Measurements from ENCODE around the gene CTNND1. TPM values are rescaled to one million over a fixed set of nuclear protein-coding genes. Genes with fewer than 3 reads are reported as not detected.

CTNND1 gene
- total RNA-seq, 2 donors from 2014 or later, result 375 to 416 TPM

DNA sequence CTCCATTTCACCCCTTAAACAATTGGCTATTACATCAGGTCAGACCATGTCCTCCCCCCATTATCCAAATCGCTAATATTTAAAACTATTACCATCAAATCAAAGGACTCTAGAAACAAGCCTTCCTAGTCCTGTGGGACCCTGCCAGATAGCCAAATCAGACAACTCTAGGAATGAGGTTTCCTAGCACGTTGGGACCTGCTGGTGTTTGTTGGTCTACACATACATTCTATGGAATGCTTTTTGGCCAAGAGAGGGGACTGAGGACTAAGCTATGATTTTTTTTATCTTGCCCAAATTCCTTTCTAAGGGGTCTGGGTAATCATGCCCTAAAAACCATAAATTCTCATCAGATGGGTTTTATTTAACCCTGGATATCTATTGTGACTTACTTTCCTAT is 34.4 kb upstream of the CTNND1 start:
- H3K4me1 ChIP-seq, result no peaks in the 10 kb centered on the region
- H3K9ac ChIP-seq (ENCODE audit: low read depth in 2 of 2, low read length in 2 of 2), result no peak overlapping the region
- no peaks in the 10 kb centered on the region for H3K27me3 ChIP-seq
- H3K36me3 ChIP-seq, result no peaks in the 10 kb centered on the region
- H3K9me3 ChIP-seq, result no peaks in the 10 kb centered on the region
- TF ChIP-seq, protein P1, sequence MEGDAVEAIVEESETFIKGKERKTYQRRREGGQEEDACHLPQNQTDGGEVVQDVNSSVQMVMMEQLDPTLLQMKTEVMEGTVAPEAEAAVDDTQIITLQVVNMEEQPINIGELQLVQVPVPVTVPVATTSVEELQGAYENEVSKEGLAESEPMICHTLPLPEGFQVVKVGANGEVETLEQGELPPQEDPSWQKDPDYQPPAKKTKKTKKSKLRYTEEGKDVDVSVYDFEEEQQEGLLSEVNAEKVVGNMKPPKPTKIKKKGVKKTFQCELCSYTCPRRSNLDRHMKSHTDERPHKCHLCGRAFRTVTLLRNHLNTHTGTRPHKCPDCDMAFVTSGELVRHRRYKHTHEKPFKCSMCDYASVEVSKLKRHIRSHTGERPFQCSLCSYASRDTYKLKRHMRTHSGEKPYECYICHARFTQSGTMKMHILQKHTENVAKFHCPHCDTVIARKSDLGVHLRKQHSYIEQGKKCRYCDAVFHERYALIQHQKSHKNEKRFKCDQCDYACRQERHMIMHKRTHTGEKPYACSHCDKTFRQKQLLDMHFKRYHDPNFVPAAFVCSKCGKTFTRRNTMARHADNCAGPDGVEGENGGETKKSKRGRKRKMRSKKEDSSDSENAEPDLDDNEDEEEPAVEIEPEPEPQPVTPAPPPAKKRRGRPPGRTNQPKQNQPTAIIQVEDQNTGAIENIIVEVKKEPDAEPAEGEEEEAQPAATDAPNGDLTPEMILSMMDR (IDR thresholded peaks at IDR 0.05), result no peak
- no peak overlapping the region for H3K4me3 ChIP-seq
- H3K27ac ChIP-seq, result no peak overlapping the region
- no peak for DNase-seq
- intact Hi-C loops (cut with DNase I), result no loop called here

DNA sequence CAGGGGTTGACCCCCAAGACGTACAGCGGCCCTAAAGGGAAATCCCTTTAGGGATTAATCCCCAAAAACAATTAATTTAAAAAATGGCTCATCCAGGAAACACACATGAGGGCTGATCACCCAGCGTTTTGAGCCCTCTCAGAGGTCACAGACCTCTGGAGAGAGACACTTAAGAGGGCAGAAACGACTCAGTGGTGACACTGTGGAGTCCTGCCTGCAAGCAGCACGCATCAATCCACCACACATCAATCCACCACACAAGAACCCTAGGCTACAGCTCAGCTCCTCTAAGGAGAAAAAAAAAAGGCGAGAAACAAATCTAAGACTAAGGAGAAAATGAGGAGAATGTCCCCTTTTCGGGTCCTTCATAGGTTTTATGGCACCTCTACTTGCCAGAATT is 32.8 kb upstream of the CTNND1 start:
- Histone ChIP-seq H3K4me3 (no peak overlapping the region), H3K27ac (no peak overlapping the region), H3K27me3 (no peaks in the 10 kb centered on the region), H3K4me1 (no peaks in the 10 kb centered on the region), H3K9ac (ENCODE audit: low read depth in 2 of 2, low read length in 2 of 2) (no peak overlapping the region), H3K36me3 (no peaks in the 10 kb centered on the region), H3K9me3 (no peaks in the 10 kb centered on the region)
- intact Hi-C loops (cut with DNase I), result no loop called here
- DNase-seq, result no peak
- TF ChIP-seq, protein P1 (IDR thresholded peaks at IDR 0.05), result no peak

- H3K27me3 ChIP-seq, result no peaks in the 10 kb centered on the region
- H3K4me3 ChIP-seq, result no peak overlapping the region
- H3K9ac ChIP-seq (ENCODE audit: low read depth in 2 of 2, low read length in 2 of 2), result no peak overlapping the region
- no peak for DNase-seq
- H3K9me3 ChIP-seq, result no peaks in the 10 kb centered on the region
- no peak overlapping the region for H3K27ac ChIP-seq
- intact Hi-C loops (cut with DNase I), result no loop called here
- TF ChIP-seq, protein P1 (IDR thresholded peaks at IDR 0.05), result no peak
- H3K36me3 ChIP-seq, result no peaks in the 10 kb centered on the region
- H3K4me1 ChIP-seq, result no peaks in the 10 kb centered on the region
Measured at GRCh38 chr11:57729479-57729878, 32.1 kb upstream of the CTNND1 start.

DNA sequence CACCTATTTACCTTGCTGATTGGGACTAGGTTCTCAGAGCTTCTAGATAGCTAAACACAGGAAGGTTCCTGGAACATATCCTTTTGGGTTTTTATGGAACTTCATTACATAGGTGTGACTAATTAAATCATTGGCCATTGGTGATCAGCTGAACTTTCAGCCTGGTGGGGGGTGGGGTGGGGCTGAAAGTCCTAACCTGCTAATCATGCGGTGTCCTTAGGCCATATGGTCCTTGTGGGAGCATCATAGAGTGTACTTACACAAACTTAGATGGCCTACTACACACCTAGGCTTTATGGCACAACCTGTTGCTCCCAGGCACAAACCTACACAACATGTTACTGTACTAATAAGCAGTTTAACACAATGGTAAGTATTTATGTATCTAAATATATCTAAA is 28.9 kb upstream of the CTNND1 start:
- TF ChIP-seq, protein P1 (IDR thresholded peaks at IDR 0.05), result no peak
- no peak for DNase-seq
- H3K4me3 ChIP-seq, result no peak overlapping the region
- H3K27ac ChIP-seq, result no peak overlapping the region
- no peak overlapping the region for H3K9ac ChIP-seq (ENCODE audit: low read depth in 2 of 2, low read length in 2 of 2)
- no peaks in the 10 kb centered on the region for H3K9me3 ChIP-seq
- intact Hi-C loops (cut with DNase I), result no loop called here
- H3K36me3 ChIP-seq, result no peaks in the 10 kb centered on the region
- no peaks in the 10 kb centered on the region for H3K4me1 ChIP-seq
- no peaks in the 10 kb centered on the region for H3K27me3 ChIP-seq

GRCh38 chr11:57735619-57736298 is 25.8 kb upstream of the CTNND1 start:
- H3K4me1 ChIP-seq, result no peaks in the 10 kb centered on the region
- no peaks in the 10 kb centered on the region for H3K9me3 ChIP-seq
- TF ChIP-seq, protein P1 (IDR thresholded peaks at IDR 0.05), result no peak
- no peaks in the 10 kb centered on the region for H3K36me3 ChIP-seq
- no peak overlapping the region for H3K9ac ChIP-seq (ENCODE audit: low read depth in 2 of 2, low read length in 2 of 2)
- H3K27ac ChIP-seq, result peak overlapping the region; percentile 46
- no peak overlapping the region for H3K4me3 ChIP-seq
- DNase-seq, result no peak
- intact Hi-C loops (cut with DNase I), result no loop called here
- H3K27me3 ChIP-seq, result no peaks in the 10 kb centered on the region

All from colonic mucosa (tissue), 4 donors.